HG02938 (cell line): Measurements from ENCODE around the gene ST6GAL2.

ENCODE experiments used
- ATAC-seq: cut with Tn5 transposase; IDR thresholded peaks from one replicate; pipeline ENCODE4 v1.9.1; 2021; ENCODE audit warnings: mild to moderate bottlenecking, moderate library complexity; ENCODE audit not compliant: unreplicated experiment

ST6GAL2 gene

GRCh38 chr2:106885971-106886915, at the start of gene ST6GAL2:
Gene ST6GAL2 (minus strand): TSS chr2:106886167. CDS start chr2:106843977, 42,190 bp downstream.
- no peak for ATAC-seq

- no peak for ATAC-seq
Observed at GRCh38 chr2:106932644-106933043, 46.7 kb upstream of the ST6GAL2 start.

- no peak for ATAC-seq
Observed at GRCh38 chr2:106931717-106932335, 45.9 kb upstream of the ST6GAL2 start.

GRCh38 chr2:106921451-106921850, 35.5 kb upstream of the ST6GAL2 start:
- no peak for ATAC-seq

GRCh38 chr2:106919012-106919411, 33.0 kb upstream of the ST6GAL2 start:
- ATAC-seq, result no peak

GRCh38 chr2:106904242-106904641, 18.3 kb upstream of the ST6GAL2 start:
- ATAC-seq, result no peak

GRCh38 chr2:106899786-106900530, 14.0 kb upstream of the ST6GAL2 start:
- no peak for ATAC-seq

- no peak for ATAC-seq
Observed at GRCh38 chr2:106894545-106894944, 8.6 kb upstream of the ST6GAL2 start.

GRCh38 chr2:106892048-106892447, 6.1 kb upstream of the ST6GAL2 start:
- no peak for ATAC-seq

- ATAC-seq, result no peak
Observed at GRCh38 chr2:106890606-106891005, 4.6 kb upstream of the ST6GAL2 start.

- no peak for ATAC-seq
Observed at GRCh38 chr2:106886916-106887758, 1.2 kb upstream of the ST6GAL2 start.

- ATAC-seq, result no peak
Observed at GRCh38 chr2:106885329-106885728, 638 bp downstream of the ST6GAL2 start.

GRCh38 chr2:106882673-106883072, 3.3 kb downstream of the ST6GAL2 start:
- no peak for ATAC-seq

GRCh38 chr2:106878206-106878605, 7.8 kb downstream of the ST6GAL2 start:
- no peak for ATAC-seq

GRCh38 chr2:106876699-106877098, 9.3 kb downstream of the ST6GAL2 start:
- ATAC-seq, result no peak

- ATAC-seq, result no peak
Observed at GRCh38 chr2:106869512-106870275, 16.3 kb downstream of the ST6GAL2 start.

GRCh38 chr2:106868275-106868674, 17.7 kb downstream of the ST6GAL2 start:
- ATAC-seq, result no peak

- no peak for ATAC-seq
Observed at GRCh38 chr2:106867196-106867953, 18.6 kb downstream of the ST6GAL2 start.

- ATAC-seq, result no peak
Observed at GRCh38 chr2:106866641-106867040, 19.3 kb downstream of the ST6GAL2 start.
